ENCODE measurements around the gene HEATR9.
"Not testable (repeated sequence)": the region's sequence is repeated elsewhere in the genome, so short reads cannot be mapped to it uniquely, and the experiment has no call there.

The HEATR9 gene

DNA sequence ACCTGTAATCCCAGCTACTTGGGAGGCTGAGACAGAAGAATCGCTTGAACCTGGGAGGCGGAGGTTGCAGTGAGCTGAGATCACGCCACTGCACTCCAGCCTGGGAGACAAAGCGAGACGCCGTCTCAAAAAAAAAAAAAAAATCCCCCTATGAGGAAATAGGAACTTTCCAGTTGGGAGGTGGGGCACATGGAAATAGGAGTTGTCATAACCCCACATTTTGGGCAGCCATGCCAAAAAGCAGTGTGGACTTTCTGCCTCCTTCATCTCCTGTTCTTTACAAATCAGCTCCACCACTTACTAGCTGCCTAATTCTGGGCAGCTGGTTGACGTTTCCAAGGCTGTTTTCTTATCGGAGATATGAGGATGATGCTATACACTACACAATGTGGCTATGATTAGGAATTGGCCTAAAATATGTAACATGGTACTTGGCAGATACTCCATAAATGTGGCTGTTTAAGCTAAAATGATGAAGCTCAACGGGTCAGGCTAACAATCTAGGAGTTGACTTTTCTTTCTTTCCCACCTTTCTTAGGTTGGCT, 33.0 kb upstream of the HEATR9 start:
- no peak for DNase-seq (ENCODE audit: low spot score)
- in situ Hi-C loops (cut with MboI; ENCODE audit: low pct_unique_long_range_greater_than_20kb, low sequenced_read_pairs, unreplicated experiment), result no loop called here
- TF ChIP-seq, protein P1, sequence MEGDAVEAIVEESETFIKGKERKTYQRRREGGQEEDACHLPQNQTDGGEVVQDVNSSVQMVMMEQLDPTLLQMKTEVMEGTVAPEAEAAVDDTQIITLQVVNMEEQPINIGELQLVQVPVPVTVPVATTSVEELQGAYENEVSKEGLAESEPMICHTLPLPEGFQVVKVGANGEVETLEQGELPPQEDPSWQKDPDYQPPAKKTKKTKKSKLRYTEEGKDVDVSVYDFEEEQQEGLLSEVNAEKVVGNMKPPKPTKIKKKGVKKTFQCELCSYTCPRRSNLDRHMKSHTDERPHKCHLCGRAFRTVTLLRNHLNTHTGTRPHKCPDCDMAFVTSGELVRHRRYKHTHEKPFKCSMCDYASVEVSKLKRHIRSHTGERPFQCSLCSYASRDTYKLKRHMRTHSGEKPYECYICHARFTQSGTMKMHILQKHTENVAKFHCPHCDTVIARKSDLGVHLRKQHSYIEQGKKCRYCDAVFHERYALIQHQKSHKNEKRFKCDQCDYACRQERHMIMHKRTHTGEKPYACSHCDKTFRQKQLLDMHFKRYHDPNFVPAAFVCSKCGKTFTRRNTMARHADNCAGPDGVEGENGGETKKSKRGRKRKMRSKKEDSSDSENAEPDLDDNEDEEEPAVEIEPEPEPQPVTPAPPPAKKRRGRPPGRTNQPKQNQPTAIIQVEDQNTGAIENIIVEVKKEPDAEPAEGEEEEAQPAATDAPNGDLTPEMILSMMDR (IDR thresholded peaks at IDR 0.05; ENCODE audit: extremely low read depth, insufficient read depth, missing control alignments), result no peak

DNA sequence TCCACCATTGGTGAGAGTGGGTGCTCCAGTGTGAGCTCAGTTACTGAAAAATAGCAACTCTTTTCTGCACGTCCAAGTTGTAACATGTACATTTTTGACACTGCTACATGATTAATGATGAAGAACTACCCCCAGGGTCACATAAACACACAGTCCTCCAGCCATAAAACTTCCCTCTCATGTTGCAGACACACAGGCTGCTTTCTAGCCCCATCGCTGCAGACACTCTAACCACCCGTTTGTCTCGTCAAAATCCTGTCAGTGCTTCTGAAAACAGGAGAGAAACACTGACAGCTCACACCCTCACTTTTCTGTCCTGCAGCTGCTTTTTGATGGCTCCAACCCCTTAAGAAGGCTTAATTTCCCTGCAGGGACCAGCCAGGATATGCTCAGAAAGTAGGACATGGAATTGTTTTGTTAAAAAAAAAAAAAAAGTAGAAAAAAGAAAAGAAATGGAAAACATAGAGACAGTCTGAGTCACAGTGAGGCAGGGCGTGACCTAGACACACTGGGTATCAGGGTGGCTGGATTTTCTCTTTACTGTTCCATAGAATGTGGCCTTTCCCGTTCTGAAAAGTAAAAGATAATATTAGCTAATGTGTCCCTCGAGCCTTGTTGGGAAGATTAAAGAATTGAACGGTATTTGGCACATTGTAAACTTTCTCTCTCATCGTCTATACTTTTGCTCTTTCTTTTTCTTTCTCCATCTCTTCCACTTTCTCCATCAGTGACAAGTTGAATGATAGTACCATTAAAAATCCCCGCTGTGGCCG, 32.2 kb upstream of the HEATR9 start:
- TF ChIP-seq, protein P1 (IDR thresholded peaks at IDR 0.05; ENCODE audit: extremely low read depth, insufficient read depth, missing control alignments), result no peak
- no peak for DNase-seq (ENCODE audit: low spot score)
- in situ Hi-C loops (cut with MboI; ENCODE audit: low pct_unique_long_range_greater_than_20kb, low sequenced_read_pairs, unreplicated experiment), result no loop called here

DNA sequence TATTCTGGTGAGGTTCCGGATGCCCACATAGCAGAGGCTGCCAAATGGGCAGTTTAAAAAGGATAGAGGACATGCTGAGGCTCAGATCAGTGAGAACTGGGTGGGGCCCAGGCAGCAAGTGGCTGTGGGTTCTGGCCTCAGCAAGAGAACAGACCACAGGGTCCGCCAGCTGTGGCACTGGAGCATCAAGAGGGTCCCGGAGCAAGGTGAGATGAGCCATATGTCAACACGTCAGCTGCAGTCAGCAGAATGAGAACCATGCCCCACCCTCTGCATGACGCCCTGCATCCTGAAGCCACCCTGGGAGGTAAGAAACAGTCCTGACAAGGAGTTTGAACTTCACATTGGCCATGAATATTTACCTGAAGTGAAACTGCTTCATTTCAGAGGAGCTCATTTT, 31.6 kb upstream of the HEATR9 start:
- in situ Hi-C loops (cut with MboI; ENCODE audit: low pct_unique_long_range_greater_than_20kb, low sequenced_read_pairs, unreplicated experiment), result no loop called here
- DNase-seq (ENCODE audit: low spot score), result no peak
- TF ChIP-seq, protein P1 (IDR thresholded peaks at IDR 0.05; ENCODE audit: extremely low read depth, insufficient read depth, missing control alignments), result no peak

DNA sequence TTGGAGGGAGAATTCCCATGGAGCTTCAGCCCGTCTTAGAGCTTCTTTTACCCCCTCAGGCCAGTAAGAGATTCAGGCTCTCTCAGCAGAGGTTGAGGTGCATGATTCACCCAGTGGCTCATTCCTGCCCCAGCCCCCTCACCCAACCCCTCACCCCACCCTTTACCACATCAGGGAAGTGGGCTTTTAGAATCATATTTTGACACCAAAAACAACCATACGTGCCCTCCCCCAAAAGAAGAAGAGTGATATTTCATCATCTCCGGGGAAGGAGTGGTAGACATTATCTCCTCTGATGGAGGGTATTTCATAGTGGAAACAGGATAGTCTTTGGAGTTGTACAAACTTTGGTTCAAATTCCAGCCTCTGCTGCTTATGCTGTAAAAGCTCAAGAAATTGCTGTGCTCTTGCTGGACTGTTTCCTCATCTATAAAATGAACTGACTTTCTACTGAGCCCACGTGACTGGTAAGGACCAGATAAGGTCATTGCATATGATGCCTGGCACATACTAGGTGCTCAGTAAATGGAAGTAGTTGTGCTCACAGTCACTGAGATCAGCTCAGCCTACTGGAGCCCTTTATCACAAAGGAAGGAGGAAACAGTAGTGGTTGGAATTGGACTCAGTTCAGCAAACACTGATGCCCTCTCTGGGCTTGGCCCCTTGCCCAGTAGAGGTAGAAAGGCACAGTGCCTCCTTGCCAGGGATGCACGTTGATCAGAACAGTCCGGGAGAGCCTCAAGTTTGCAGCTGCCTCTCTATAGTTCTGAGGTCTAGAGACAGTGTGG, 29.8 kb upstream of the HEATR9 start:
- in situ Hi-C loops (cut with MboI; ENCODE audit: low pct_unique_long_range_greater_than_20kb, low sequenced_read_pairs, unreplicated experiment), result no loop called here
- no peak for DNase-seq (ENCODE audit: low spot score)
- TF ChIP-seq, protein P1 (IDR thresholded peaks at IDR 0.05; ENCODE audit: extremely low read depth, insufficient read depth, missing control alignments), result no peak

DNA sequence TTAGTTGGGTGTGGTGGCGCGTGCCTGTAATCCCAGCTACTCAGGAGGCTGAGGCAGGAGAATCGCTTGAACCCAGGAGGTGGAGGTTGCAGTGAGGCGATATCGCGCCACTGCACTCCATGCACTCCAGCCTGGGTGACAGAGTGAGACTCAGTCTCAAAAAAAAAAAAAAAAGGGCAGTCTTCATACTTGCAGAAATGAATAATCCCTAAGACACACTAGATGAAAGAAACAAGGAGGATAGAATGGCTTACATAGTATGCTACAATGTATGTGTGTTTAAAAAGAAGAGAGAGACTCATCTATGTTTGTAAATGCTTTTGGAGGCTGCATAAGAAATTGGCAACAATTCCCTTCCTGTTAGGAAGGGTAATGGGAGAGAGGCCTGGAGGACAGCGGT, 29.1 kb upstream of the HEATR9 start:
- DNase-seq (ENCODE audit: low spot score); in situ Hi-C loops (cut with MboI; ENCODE audit: low pct_unique_long_range_greater_than_20kb, low sequenced_read_pairs, unreplicated experiment): not testable (repeated sequence)

DNA sequence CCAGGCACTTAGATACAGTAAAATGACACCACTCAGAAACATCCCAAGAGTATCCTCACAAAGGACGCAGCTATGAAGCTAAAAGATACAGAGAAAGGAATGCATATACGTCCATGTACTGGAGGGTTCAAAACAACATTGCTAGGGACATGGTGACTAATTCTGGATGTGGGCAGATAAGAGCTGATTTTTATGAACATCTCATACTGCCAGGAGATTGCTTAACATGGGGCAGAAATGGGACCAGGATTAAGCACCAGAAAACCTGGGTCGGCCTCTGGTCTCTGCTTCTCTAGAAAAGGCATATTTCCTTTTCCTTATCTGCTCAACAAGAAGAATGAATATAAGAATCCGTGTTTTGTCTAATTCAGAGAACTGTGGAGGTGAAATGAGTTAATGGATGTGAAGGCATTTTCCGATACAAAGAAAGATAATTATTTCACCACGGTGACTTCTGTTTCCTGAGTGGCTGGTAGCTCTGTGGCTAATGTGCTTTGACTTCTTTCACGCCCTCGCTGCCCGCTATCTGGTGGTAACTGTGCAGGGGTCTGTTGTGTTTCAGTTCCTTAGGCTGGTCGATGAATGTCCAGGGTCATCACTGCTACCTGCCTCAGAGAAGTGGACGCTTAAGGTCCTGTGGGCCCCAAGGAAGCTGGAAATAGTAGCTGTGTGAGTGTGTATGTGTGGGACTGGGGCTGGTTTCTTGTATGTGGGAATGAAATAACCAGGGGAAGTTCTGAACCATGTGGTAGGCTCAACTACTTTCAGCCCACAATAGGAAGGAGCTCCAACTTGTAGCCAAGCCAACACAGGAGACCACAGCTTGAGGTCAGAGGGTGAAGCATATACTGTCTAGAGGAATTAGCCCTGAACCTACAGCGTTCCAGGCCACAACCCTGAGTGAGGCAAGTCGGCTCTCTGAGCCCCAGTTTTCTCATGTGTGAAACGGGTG, 27.2 kb upstream of the HEATR9 start:
- DNase-seq (ENCODE audit: low spot score), result peak; percentile 42
- in situ Hi-C loops (cut with MboI; ENCODE audit: low pct_unique_long_range_greater_than_20kb, low sequenced_read_pairs, unreplicated experiment), result no loop called here
- TF ChIP-seq, protein P1 (IDR thresholded peaks at IDR 0.05; ENCODE audit: extremely low read depth, insufficient read depth, missing control alignments), result no peak
